Fibroblast of pulmonary artery (primary cell): ENCODE data around the gene MFN2.

Source experiments
- DNase-seq: peaks from one replicate; pipeline ENCODE4 v3.0.0-alpha.2; 2010; ENCODE audit warnings: low read depth
- H3K4me3 ChIP-seq: replicated peaks from 2 replicates; pipeline ENCODE4 v1.5.1; 2011; ENCODE audit warnings: low read depth, mild to moderate bottlenecking, control low read depth, low read length, moderate library complexity
- CTCF ChIP-seq: IDR thresholded peaks from 2 replicates; pipeline ENCODE4 v1.5.1; 2011; ENCODE audit warnings: mild to moderate bottlenecking, control low read depth, low read length, inconsistent platforms; ENCODE audit errors: missing control alignments

MFN2 gene

GRCh38 chr1:12055259-12055658, 75.0 kb downstream of the MFN2 start:
- no peak overlapping the region for H3K4me3 ChIP-seq
- no peak for TF ChIP-seq CTCF
- DNase-seq, result no peak

GRCh38 chr1:12056331-12056841, 76.1 kb downstream of the MFN2 start:
- no peak for TF ChIP-seq CTCF
- DNase-seq, result no peak
- H3K4me3 ChIP-seq, result no peak overlapping the region

- no peak overlapping the region for H3K4me3 ChIP-seq
- TF ChIP-seq CTCF, result no peak
- DNase-seq, result no peak
Measured at GRCh38 chr1:12057382-12057781, 77.1 kb downstream of the MFN2 start.

- no peak for DNase-seq
- no peak for TF ChIP-seq CTCF
- no peak overlapping the region for H3K4me3 ChIP-seq
Measured at GRCh38 chr1:12057940-12058687, 77.9 kb downstream of the MFN2 start.

- TF ChIP-seq CTCF, result no peak
- DNase-seq, result no peak
- no peak overlapping the region for H3K4me3 ChIP-seq
Measured at GRCh38 chr1:12059226-12059625, 79.0 kb downstream of the MFN2 start.

GRCh38 chr1:12059722-12060464, 79.6 kb downstream of the MFN2 start:
- H3K4me3 ChIP-seq, result no peak overlapping the region
- DNase-seq, result no peak
- no peak for TF ChIP-seq CTCF

GRCh38 chr1:12060500-12060899, 80.3 kb downstream of the MFN2 start:
- DNase-seq, result no peak
- TF ChIP-seq CTCF, result no peak
- no peak overlapping the region for H3K4me3 ChIP-seq
